SIG-M5 treated with dmso at 0.1 percent for 504 hours (cell line): Measurements from ENCODE around the gene TAF4B.
"Not testable (repeated sequence)": the region's sequence is repeated elsewhere in the genome, so short reads cannot be mapped to it uniquely, and the experiment has no call there.

Experiments
- DNase-seq: peaks from one replicate; lab custom pipeline; 2025; ENCODE audit not compliant: unreplicated experiment; lab: John Stamatoyannopoulos, UW

The TAF4B gene

DNA sequence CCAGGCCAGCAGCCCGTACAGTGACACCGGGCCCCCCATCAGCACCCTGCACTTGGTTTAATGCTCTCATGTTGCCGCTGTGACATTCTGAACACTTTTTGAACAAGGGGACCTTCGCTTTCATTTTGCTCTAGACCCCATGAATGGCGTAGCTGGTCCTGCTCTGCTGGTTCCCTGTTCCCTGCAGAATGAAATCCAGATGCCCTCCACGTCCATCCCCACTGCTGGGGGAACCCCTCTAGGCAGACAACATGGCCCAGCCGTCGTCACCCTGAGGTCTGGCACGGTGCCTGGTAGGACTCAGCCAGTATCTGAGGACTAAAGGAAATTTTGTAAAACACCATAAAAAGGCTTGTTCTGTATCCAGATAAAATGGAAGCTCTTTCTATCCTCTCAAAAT is 193.5 kb downstream of the TAF4B start:
- no peak for DNase-seq

DNA sequence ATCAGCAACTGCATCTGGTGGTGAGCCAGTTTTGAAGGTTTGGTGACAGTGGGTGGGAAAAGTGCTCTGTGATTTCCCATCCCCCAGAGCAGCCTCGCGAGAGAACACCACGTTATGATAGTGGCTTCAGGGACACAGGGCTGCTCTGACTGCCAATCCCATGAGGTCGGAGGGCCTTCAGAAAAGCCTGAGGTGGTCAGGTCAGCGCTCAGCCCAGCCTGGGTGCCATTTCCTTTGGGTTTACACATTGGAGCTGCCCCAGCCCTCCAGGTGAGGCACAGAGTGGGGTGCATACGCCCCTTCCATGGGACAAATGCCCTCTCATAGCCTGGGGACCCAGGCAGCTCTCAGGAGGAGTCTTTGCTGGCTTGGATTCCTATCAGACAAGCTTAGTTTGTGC is 195.3 kb downstream of the TAF4B start:
- no peak for DNase-seq

DNA sequence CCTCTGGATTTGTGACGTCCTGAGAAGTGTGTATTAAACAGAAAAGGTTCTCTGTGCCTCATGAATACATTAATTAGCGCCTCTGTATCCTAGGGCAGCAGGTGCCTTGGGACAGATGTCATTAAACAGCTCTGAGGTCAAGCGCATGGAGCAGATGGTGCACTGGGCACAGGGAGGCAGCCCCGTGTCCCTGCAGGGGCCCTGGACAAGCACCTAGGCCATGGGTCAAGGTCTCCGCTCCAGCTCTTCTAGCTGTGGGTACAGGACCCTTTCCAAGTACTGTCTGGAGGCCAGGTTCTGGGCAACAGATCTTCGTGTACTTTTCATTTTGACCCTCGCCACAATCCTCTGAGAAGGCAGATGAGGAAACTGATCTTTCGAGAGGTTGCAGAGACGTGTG is 195.7 kb downstream of the TAF4B start:
- DNase-seq, result no peak

DNA sequence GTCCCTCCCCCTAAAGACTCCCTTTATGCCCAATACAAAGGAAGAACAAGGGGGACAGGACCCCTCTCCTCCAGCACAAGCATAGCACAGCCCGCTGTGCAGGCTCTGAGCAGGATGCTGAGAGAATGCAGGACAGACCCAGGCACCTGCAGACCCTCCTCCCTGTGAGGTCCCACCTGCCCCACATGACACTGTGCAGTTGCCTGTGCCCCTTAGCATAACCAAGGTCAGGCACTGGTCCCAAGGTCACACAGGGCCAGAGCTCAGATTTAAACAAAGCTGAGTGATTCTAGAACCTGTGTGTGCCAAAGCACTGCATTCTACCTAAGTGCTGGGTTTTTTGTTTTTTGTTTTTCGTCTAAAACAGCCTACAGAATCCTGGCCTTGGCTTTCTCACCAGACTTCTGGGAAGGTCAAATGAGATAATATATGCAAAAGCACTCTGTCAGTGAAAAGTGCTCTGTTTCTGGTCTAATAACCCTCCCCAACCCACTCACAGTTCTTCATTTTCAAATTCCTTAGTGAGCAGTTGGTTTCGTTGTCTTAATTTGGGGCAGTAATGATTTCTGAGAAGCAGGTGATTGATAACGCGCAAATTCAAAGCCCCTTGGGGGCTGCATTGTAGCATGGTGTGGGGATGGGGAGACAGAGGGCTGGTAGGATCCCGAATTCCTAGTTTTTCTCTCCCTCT is 196.4 kb downstream of the TAF4B start:
- no peak for DNase-seq

DNA sequence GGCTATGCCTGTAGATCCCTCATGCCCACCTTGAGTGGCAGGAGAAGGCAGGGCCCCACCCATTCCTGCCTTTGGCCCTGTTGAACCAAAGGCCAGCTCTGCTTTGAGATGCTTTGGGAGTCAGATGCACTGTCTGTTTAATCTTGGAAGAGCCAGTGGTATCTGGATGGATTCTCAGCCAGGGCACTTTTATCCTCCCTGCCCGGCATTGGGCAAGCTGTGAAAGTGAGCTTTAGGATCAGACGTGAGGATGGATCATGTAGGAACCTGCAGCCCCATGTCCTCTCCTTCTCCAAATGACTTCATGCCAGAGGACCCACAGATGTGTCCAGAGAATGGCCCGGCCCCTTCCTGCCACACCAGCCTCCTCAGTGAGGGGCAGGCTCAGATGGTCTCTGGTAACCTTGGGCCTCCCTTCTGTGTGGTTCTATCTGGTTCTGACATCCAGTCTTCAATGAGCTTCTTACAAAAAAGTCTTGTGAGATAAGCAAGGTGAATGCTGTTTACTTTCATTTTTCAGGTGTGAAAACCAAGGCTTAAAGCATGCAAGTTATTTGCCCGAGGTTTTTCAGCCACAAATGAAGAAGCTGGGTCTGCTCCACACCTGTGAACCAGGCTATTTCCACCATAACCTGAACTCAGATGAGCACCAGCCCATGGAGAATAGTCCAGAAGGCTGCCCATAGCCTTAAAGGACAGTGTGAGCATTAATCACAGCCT is 198.3 kb downstream of the TAF4B start:
- no peak for DNase-seq

DNA sequence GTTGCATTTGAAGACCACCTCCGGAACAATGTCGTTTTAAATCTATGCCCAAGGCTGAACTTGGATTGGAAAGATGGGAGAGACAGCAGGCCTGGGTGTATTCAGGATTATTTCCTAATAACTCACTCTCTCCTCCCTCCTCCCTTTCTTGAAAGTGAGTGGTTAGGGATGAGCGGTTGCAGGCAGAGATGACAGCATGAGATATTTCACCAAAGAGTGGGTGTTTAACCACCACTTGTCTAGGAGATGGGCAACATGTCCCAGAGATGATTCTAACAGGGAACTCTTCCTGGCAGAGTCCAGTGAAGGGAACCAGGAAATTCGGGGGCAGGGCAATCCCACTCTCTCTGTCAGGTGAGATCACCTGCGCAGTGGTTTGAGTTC is 198.9 kb downstream of the TAF4B start:
- DNase-seq, result no peak

DNA sequence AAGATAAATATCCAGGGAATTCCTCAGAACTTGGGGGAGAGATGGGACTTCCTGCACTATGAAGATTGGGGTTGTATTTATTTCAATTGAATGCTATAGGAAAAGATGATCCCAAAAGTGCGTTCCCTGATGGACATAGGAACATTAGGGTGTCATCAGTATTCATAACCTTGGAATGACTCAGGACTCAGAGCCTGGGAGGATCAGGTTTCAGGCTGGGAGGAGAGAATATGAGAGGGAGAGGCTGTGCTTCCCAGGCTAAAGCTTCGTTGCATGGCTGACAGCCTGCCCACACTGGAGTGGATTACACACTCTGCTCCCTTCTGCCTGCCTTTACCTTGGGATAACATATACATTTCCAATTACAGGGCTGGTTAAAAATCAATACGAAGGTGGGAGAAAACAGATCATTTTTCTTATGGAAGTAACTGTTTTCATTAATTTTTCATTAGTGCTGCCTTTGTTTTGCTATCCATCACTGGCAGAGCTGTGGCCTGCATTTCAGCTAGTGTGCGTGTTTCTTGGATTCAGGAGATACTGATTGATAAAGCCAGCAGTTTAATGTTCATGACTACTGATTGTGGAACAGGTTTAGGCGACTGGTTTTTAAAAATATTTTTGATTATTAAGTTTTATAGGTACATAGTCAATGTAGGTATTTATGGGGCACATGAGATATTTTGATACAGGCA is 203.4 kb downstream of the TAF4B start:
- DNase-seq, result no peak

DNA sequence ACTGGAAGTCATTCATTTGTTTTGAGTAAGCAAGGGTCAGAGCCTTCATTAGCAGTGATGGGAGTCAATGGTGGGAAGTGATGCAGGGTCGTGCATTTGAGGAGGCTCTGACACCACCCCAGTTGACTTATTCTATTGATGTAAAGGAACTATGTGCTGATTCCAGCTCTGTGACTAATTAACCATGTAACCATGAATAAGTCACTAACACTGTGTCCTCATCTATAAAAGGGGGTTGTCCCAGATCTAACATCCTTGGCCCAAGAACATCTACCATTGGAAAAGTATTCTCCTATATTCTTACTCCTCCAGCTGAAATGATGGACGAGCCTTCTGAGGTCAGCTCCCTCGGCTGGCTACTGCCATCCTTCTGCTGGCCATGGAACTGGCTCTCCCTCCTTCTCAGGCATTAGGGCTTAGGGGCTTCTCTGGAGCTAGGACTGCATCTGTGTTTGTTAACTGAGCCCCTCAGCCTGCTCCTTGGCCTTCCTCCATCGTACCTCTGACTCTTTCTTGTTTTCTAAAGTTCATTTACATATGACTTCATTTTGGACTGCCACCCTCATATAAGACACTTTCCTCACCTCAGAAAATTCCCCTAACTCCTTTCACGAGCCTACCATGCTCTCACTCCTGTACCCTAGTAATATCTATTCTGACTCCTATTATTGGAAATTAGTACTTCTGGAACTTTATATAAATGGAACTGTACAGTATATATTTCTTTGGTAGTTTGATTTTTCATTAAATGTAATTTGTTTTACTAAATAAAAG is 206.6 kb downstream of the TAF4B start:
- DNase-seq, result no peak

DNA sequence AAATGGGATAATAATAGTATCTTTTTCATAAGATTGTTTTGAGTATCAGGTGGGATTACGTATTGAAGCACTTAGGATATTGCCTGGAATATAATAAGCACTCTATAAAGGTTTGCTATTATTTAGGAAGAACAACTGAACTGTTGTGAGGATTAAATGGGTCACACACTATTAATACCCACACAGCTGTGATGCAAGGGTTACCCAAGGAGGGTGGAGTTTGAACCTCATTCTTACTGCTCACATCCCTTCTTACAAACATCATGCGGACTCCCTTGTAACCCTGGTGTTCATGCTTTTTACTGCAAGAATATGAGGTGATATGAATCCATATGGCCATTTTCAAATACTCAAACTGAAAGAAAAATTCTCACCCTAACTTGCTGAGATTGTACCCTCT is 208.6 kb downstream of the TAF4B start:
- DNase-seq, result no peak

DNA sequence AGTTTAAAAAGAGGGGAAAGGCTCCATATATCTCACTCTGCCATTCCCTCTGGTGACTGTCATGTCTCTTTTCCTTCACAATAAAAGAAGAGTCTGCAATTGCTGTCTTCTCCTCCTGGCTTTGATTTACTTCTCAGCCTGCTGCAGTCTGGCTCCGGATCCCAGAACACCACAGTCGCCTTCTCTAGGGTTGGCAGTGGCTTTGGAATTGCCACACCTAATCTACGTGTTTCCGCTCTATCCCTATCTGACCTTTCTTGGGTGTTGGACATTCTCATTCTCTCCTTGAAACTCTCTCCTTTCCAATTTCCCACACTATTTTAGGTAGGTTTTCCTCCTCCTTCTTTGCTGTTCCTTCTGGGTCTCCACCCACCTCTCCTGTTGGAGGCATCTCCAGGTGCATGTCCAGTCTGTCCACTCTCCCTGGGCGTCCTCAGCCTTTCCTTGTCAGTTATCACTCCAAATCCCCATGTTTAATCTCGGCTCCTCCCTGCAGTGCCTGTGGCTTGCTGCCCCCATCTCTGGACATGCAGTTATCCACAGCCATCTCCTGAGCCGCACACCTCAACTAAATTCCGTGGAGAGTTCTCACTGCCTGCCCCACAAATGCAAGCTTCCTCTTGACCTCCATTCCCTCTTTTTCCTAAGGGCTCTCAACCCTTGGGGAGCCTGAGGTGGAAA is 209.3 kb downstream of the TAF4B start:
- no peak for DNase-seq

DNA sequence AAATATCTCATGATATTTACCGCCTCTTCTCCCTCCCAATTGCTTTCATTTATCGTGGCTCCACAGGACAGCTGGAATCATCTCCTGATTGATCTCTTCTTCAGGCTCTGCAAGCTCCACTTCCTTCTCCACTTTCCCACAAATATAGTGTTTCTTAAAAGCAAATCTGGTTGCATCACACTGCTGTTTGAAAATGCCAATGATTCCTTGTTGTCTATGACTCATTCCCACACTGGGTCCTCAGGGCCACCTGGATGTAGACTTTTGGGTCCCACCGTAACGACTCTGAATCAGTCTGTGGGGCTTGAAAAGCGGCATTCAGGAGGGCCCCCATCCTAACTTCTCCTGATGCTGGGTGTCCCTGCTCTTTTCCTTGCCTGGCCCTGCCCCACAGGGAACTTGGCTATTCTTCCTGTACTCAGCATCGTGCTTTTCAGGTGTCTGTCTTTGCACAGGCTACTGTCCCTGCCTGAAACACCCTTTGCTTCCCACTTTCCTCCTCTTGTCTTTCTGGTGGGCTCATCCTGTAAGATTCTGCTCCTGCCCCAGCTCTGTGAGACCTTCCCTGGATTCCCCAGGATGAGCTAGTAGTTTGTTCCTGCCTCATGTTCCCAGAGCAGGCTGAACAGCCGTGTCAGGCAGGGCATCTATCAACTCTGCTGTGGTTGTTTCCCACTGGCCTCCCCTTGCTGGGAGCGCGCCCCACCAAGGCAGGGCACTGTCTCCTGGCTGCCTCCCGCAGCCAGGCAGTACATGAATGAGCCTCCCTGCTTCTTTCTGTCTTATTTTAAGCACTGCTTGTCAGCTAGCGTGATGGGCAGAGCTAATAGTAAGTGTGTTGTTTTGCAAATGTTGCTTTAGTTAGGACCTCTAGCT is 210.2 kb downstream of the TAF4B start:
- DNase-seq, result no peak

DNA sequence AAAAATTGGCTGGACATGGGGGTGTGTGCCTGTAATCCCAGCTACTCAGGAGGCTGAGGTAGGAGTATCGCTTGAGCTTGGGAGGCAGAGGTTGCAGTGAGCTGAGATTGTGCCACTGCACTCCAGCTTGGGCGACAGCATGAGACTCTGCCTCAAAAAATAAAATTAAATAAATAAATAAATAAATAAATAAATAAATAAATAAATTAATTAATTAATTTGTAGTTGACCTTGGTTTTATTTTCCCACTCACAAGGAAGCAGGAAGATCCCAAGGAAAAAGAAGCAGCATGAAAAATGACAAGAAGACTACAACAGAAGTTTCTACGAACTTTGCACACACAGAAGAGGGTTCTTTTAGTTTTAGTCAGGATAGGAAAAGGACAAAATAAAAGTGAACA is 211.4 kb downstream of the TAF4B start:
- DNase-seq, result not testable (repeated sequence)

DNA sequence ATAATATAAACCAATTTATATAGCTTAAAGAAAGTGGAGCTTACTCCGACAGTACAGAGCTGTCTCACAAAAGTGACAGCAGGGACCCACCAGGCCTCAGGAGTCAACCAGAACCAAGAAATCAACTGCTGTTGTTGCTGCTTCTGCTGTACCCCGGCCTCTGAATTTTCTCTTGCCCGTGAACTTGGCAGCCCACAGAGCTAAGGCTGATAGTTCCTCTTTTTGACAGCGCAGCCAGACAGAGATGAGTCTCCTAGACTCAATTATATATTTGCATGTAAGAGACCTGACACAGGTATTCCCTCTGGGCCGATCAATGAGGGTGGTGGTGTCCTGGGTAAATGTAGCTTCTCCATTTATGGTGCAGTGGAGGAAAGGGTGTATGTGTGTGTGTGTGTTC is 212.7 kb downstream of the TAF4B start:
- DNase-seq, result no peak

DNA sequence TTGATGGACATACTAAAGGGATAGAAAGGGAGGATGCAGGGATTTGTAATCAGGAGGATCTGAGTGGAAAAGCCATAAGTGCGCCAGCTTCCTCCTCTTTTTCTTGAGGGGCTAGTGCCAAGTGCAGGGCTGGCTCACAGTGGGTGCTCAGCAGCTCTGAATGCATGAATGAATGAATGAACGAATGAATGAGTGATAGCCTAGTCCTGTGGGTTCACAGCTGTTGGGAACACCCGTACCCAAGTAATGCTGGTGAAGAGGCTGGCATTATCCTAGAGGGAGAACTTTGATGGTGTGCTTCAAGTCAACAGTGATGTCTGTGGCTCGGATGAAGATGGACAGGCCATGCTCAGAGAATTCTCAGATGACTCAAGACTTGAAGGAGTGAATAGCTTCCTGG is 213.3 kb downstream of the TAF4B start:
- DNase-seq, result no peak

DNA sequence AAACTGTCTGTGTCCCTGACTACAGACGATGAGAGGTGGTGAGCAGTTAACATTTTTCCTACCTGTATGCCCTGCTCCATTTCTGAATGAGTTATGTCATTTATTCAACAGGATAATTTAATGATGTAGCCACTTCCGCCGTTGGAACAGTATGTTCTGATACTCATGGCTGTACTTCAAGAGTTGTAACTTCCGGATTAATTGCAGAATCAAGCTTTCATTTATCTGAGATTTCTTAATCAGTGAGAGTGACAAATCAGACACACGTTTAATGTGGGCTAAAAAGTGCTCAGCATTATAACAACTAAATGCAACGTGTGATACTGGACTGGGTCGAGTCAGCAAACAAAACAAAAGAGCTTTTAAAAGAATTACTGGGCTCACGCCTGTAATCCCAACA is 214.4 kb downstream of the TAF4B start:
- no peak for DNase-seq
